Heart right ventricle (tissue), 16 donors: ENCODE results near the gene OMA1. TPM values are rescaled to one million over a fixed set of nuclear protein-coding genes. Genes with fewer than 3 reads are reported as not detected.

Experiments
- ATAC-seq, 8 donors: fragments of 200-7000 bp; cut with Tn5 transposase; one replicate each; pipeline ENCODE4 v1.9.1; 2020; ENCODE audit warnings: mild to moderate bottlenecking in 8 of 8, moderate library complexity in 8 of 8, moderate number of reproducible peaks in 1 of 8
- DNase-seq, 2 donors: peaks; one replicate each; pipeline ENCODE4 v3.0.0-alpha.2; 2020
- H3K27ac ChIP-seq, 10 donors: fragments of 200-600 bp; sonication (generic) in 2 of 10; one replicate each; pipeline versions ENCODE4 v1.5.0 to v1.8.0; 2020 to 2022; ENCODE audit warnings: mild to moderate bottlenecking in 3 of 10
- H3K27me3 ChIP-seq, 7 donors: fragments of 200-600 bp; one replicate each; pipeline ENCODE4 v1.8.0; 2021 to 2022; ENCODE audit warnings: mild to moderate bottlenecking in 2 of 7
- H3K36me3 ChIP-seq, 9 donors: fragments of 200-600 bp; sonication (generic) in 1 of 9; one replicate each; pipeline versions ENCODE4 v1.5.0 to v1.8.0; 2020 to 2022; ENCODE audit warnings: mild to moderate bottlenecking in 2 of 9
- H3K4me1 ChIP-seq, 9 donors: fragments of 200-600 bp; sonication (generic) in 1 of 9; one replicate each; pipeline versions ENCODE4 v1.5.0 to v1.8.0; 2020 to 2022; ENCODE audit warnings: mild to moderate bottlenecking in 4 of 9
- H3K4me3 ChIP-seq, 10 donors: fragments of 200-600 bp; sonication (generic) in 2 of 10; one replicate each; pipeline versions ENCODE4 v1.5.0 to v1.8.0; 2020 to 2022; ENCODE audit warnings: mild to moderate bottlenecking in 7 of 10, moderate library complexity in 2 of 10
- H3K9me3 ChIP-seq, 11 donors: fragments of 200-600 bp in 10 of 11; sonication (generic) in 2 of 11; one replicate each; pipeline versions ENCODE4 v1.5.0 to v1.8.0; 2013 to 2022; ENCODE audit warnings: mild to moderate bottlenecking in 2 of 11, control low read depth in 1 of 11, moderate library complexity in 1 of 11
- WGBS, 2 donors: extraction: QIAGEN DNeasy Blood & Tissue Kit; methylation state at CpG; one replicate each; pipeline ENCODE4 v1.1.7; 2013; ENCODE audit warnings: inconsistent platforms in 1 of 2; 5-methylcytosine and 5-hydroxymethylcytosine counted together
- intact Hi-C, 10 donors: fragments of 100-400 bp; cut with DNase I; formaldehyde crosslinking; loops; one replicate each; pipeline versions ENCODE4 v1.11.1 to v1.14.2; 2022
- polyA plus RNA-seq, 2 donors: library from polyadenylated mRNA; stranded (reverse); fragments of 200-250 nt; gene quantifications; one replicate each; pipeline ENCODE4 v1.2.3, GENCODE V29; 2013
- total RNA-seq, 10 donors: library from RNA; stranded (reverse); fragmentation: NEBNext Ultra II Directional in 3 of 10; extraction: Animal tissue kit (Norgen Biotek cat#: 25700) in 3 of 10; gene quantifications; one replicate each; pipeline versions ENCODE4 v1.2.1 to v1.2.4, GENCODE V29; 2021 to 2023
- TF ChIP-seq, protein P1 (sequence below), 9 donors: fragments of 200-600 bp; sonication (generic) in 2 of 9; IDR thresholded peaks; one replicate each; pipeline versions ENCODE4 v1.5.0 to v1.8.0; 2021 to 2022; ENCODE audit warnings: antibody characterized with exemption in 9 of 9, mild to moderate bottlenecking in 5 of 9, moderate library complexity in 1 of 9
- donor health status: Arrhythmogenic right ventricular cardiomyopathy.
- donor health status: ischemic (EF 13 %, LVEDD 7.1; RV severe dilation, severe dysfunction).
- donor health status: healthy with polysubstance abuse.
- donor health status: DM: no; HTN: yes; CAD: no.
- donor health status: DM: no; HTN: no; CAD: no.
- donor health status: ischemic (EF 25% LVEDD 6.9; RV normal size, moderate dysfunction).
- donor health status: ischemic (EF 25% LVEDD 5.7; RV mildly dilated, moderate dysfunction).
- donor health status: healthy.
- donor health status: DM: yes; HTN: yes; CAD: no.
- donor health status: Ischemic cardiomyopathy.
- donor health status: ischemic (EF 35%, LVEDD 5.7; RV mildly dilated, moderate dysfunction).
- donor health status: nonischemic (EF 11% LVEDD 7.7; RV severe dilation, severe dysfunction).
- donor health status: DM: yes; HTN: yes; CAD: no.
- donor health status: PGD.
- donor health status: ischemic (EF 29% LVEDD 5.4; RV normal size, mild dysfunction).
- donor health status: nonischemic (EF 23%, LVEDD 6.1; RV moderate dilation, normal function).

The OMA1 gene
- total and polyA plus RNA-seq, 12 donors, result 8.2 to 50.9 (median 34.1) TPM

DNA sequence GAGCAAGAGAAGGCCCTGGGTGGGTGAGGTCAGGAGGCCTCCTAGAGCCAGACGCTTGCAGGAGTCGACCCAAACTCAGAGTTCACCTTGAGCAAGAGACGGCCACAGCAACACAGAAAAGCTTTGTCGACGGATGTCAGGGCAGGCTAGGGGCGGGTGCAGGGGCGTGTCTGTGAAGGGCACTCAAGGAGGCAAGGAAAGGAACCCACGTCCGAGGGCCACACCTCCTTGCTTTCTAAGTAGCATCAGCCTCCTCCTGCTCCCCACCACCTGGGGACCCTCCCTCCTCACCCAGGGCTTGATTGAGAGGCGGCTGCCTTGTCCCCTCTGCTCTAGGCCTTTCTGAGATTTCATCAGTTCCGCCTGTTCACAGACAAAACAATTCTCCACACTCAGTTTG, 92.1 kb downstream of the OMA1 start:
- Histone ChIP-seq H3K27ac (no peak overlapping the region), H3K9me3 (peaks cover 0 to 7% (median 0%) of the 10 kb centered on the region in 11 donors), H3K4me1 (peaks cover 0 to 12% (median 0%) of the 10 kb centered on the region in 9 donors), H3K36me3 (no peaks in the 10 kb centered on the region), H3K4me3 (no peak overlapping the region), H3K27me3 (no peaks in the 10 kb centered on the region)
- TF ChIP-seq, protein P1, sequence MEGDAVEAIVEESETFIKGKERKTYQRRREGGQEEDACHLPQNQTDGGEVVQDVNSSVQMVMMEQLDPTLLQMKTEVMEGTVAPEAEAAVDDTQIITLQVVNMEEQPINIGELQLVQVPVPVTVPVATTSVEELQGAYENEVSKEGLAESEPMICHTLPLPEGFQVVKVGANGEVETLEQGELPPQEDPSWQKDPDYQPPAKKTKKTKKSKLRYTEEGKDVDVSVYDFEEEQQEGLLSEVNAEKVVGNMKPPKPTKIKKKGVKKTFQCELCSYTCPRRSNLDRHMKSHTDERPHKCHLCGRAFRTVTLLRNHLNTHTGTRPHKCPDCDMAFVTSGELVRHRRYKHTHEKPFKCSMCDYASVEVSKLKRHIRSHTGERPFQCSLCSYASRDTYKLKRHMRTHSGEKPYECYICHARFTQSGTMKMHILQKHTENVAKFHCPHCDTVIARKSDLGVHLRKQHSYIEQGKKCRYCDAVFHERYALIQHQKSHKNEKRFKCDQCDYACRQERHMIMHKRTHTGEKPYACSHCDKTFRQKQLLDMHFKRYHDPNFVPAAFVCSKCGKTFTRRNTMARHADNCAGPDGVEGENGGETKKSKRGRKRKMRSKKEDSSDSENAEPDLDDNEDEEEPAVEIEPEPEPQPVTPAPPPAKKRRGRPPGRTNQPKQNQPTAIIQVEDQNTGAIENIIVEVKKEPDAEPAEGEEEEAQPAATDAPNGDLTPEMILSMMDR (IDR thresholded peaks at IDR 0.05), result no peak
- no peak for DNase-seq
- intact Hi-C loops, result no loop called here
- no peak for ATAC-seq
- 68 to 72% methylated on average over 10 to 11 of the region's 11 CpGs for WGBS, 2 donors

DNA sequence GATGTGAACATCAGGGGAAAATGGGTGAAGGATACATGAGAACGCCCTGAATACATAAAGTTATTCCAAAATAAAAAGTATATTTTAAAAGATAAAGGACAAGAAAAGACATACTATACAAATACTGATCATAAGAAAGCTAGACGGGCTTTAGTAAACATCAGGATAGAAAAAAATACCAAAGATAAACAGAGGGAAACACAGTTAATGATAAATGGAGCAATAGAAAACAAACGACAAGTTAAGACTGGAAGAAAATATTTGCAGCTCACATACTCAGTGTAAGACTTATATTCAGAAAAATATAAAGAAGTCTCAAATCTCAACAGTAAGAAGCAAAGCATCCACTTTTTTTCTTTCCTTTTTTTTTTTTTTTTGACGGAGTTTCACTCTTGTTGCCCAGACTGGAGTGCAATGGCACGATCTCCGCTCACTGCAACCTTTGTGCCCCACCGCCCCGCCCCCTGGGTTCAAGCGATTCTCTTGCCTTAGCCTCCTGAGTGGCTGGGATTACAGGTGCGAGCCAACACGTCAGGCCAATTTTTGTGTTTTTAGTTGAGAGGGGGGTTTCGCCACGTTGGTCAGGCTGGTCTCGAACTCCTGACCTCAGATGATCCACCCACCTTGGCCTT, 94.8 kb downstream of the OMA1 start:
- Histone ChIP-seq H3K4me3 (no peak overlapping the region), H3K27ac (no peak overlapping the region), H3K9me3 (no peaks in the 10 kb centered on the region), H3K27me3 (no peaks in the 10 kb centered on the region), H3K36me3 (no peaks in the 10 kb centered on the region), H3K4me1 (peaks cover 0 to 4% (median 0%) of the 10 kb centered on the region in 9 donors)
- 89 to 93% methylated on average over 14 of the region's 14 CpGs for WGBS, 2 donors
- ATAC-seq, result no peak
- TF ChIP-seq, protein P1 (IDR thresholded peaks at IDR 0.05), result no peak
- DNase-seq, result no peak
- intact Hi-C loops, result no loop called here

DNA sequence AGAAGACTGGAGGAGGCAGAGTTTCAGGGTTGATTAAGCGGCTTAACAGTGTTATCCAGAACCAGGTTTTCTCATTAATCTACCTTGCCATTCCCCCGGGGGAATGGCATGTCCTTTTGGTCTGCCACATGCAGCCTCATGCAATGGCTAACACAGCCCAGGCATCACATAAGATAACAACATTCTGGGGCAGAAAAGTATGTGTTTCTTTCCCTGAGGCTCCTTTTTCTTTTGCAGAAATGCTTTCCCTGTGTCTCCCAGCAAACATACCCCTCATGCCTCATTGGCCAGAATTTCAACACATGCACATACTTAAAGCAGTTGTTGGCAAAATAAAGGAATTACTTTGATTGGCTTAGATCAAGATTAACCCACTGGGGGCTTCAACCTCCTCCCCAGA, 98.6 kb downstream of the OMA1 start:
- TF ChIP-seq, protein P1 (IDR thresholded peaks at IDR 0.05), result no peak
- DNase-seq (no peak), ATAC-seq (no peak)
- H3K27ac ChIP-seq, result no peak overlapping the region
- H3K4me3 ChIP-seq, result no peak overlapping the region
- 54% methylated on average over 2 of the region's 2 CpGs for WGBS, 2 donors
- intact Hi-C loops, result no loop called here
- H3K9me3 ChIP-seq, result no peaks in the 10 kb centered on the region
- H3K36me3 ChIP-seq, result no peaks in the 10 kb centered on the region
- H3K4me1 ChIP-seq, result peaks cover 0 to 6% (median 0%) of the 10 kb centered on the region in 9 donors
- no peaks in the 10 kb centered on the region for H3K27me3 ChIP-seq

DNA sequence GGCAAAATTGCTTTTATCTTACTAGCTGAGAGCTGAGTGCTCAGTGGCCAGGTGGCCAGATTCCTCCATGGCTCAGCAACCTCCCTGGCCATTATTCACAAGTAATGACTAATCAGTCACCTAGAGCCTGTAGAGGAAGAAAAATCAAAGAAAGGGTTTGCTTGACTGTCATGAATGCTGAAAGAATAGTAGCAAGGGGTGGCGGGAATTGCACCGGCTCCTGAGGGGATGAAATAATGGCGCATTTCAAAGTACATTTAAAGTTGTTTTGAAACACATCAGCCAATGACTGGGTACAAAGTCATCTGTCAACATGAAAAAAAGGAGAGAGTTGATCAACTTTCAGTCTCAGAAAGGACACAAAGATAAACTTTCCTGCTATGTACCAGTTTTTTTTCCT, 99.5 kb downstream of the OMA1 start:
- H3K4me3 ChIP-seq, result no peak overlapping the region
- intact Hi-C loops, result no loop called here
- ATAC-seq (no peak), DNase-seq (no peak)
- H3K4me1 ChIP-seq, result peaks cover 0 to 6% (median 0%) of the 10 kb centered on the region in 9 donors
- no peaks in the 10 kb centered on the region for H3K27me3 ChIP-seq
- TF ChIP-seq, protein P1 (IDR thresholded peaks at IDR 0.05), result no peak
- H3K36me3 ChIP-seq, result no peaks in the 10 kb centered on the region
- WGBS, 2 donors, result 86% methylated on average over 3 of the region's 3 CpGs
- no peak overlapping the region for H3K27ac ChIP-seq
- H3K9me3 ChIP-seq, result no peaks in the 10 kb centered on the region
